GM12892 (cell line): ENCODE measurements around the gene ERC1.

Experiments
- POLR2AphosphoS5 ChIP-seq: IDR thresholded peaks from 2 replicates; pipeline ENCODE4 v1.6.1; 2011; ENCODE audit warnings: low read depth, low read length, control low read depth
- TAF1 ChIP-seq: IDR thresholded peaks from 2 replicates; pipeline ENCODE4 v1.6.1; 2011; ENCODE audit warnings: low read depth, mild to moderate bottlenecking, control low read depth, low read length, borderline replicate concordance

GRCh38 chr12:1474041-1474573 is 483.1 kb downstream of the ERC1 start:
- TF ChIP-seq TAF1 (no peak), POLR2AphosphoS5 (no peak)
